ENCODE measurements around the gene POLK.

The POLK gene

DNA sequence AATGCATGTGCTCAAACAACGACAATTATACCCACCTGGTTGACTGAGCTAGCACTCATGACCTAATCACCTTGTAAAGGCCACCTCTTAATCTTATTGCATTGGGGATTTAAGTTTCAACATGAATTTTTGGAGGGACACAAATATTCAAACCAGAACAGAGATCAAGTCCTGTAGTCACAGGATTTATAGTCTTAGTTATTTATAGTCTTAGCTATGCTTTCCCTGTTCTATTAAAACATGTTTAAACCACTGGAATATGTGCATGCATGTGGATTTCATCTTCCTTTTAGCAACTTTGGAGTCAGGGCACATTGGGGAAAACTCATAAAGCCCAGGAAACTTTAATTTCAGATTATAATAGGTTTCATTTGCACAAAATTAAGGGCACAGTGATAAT, 126.3 kb downstream of the POLK start:
- TF ChIP-seq, protein P1, sequence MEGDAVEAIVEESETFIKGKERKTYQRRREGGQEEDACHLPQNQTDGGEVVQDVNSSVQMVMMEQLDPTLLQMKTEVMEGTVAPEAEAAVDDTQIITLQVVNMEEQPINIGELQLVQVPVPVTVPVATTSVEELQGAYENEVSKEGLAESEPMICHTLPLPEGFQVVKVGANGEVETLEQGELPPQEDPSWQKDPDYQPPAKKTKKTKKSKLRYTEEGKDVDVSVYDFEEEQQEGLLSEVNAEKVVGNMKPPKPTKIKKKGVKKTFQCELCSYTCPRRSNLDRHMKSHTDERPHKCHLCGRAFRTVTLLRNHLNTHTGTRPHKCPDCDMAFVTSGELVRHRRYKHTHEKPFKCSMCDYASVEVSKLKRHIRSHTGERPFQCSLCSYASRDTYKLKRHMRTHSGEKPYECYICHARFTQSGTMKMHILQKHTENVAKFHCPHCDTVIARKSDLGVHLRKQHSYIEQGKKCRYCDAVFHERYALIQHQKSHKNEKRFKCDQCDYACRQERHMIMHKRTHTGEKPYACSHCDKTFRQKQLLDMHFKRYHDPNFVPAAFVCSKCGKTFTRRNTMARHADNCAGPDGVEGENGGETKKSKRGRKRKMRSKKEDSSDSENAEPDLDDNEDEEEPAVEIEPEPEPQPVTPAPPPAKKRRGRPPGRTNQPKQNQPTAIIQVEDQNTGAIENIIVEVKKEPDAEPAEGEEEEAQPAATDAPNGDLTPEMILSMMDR (conservative IDR thresholded peaks at IDR 0.05) = no peak
- no peak overlapping the region for H3K27ac ChIP-seq

GRCh38 chr5:75639535-75640311, 128.0 kb downstream of the POLK start:
- H3K27ac ChIP-seq = no peak overlapping the region

GRCh38 chr5:75640395-75640794, 128.7 kb downstream of the POLK start:
- H3K27ac ChIP-seq = no peak overlapping the region
- TF ChIP-seq, protein P1 (conservative IDR thresholded peaks at IDR 0.05) = no peak

More at GRCh38 chr5:75639535-75640311, 128.0 kb downstream of the POLK start:
- TF ChIP-seq, protein P1 (conservative IDR thresholded peaks at IDR 0.05) = no peak

DNA sequence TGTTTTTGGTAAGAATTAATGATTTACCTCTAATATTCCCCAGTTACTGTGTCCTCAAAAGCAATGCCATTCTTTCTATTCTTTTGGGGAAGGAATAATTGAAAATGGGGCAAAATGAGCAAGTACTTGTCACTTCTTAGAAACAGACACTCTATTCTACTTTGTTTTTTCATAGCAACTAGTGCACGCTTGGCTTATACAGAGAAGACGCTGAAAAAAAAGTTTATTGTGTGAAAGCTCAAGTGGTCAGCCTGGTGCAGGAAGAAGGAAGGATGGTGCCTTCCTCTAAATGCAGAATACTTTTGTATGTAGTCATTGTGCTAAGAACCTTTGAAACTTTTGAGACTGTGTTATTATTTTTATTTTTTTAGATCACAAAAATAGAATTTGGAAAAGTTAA, 129.1 kb downstream of the POLK start:
- TF ChIP-seq, protein P1 (conservative IDR thresholded peaks at IDR 0.05) = no peak
- no peak overlapping the region for H3K27ac ChIP-seq

GRCh38 chr5:75648712-75649111, 137.0 kb downstream of the POLK start:
- H3K27ac ChIP-seq = no peak overlapping the region
- TF ChIP-seq, protein P1 (conservative IDR thresholded peaks at IDR 0.05) = no peak
